SK-N-SH treated with all-trans-retinoic acid at 6 μM for 48 hours (cell line): ENCODE data around the gene CENPO.

Experiments used
- ARNTL ChIP-seq: fragments of 450-650 bp; formaldehyde crosslinking; IDR thresholded peaks from 2 replicates; pipeline ENCODE4 v1.5.0; 2020; ENCODE audit warnings: low read depth, mild to moderate bottlenecking, moderate library complexity, borderline replicate concordance
- RARB ChIP-seq: fragments of 250-450 bp; sonication (Bioruptor Pico); IDR thresholded peaks from 2 replicates; pipeline ENCODE4 v1.8.0; 2021; ENCODE audit warnings: mild to moderate bottlenecking, moderate library complexity
- ZFP3 ChIP-seq: fragments of 250-450 bp; sonication (Bioruptor Pico); IDR thresholded peaks from 2 replicates; pipeline ENCODE4 v1.5.0; 2020; ENCODE audit warnings: mild to moderate bottlenecking, moderate library complexity
- ZFP30 ChIP-seq: fragments of 450-650 bp; formaldehyde crosslinking; IDR thresholded peaks from 2 replicates; pipeline ENCODE4 v1.5.0; 2022; ENCODE audit warnings: mild to moderate bottlenecking, moderate library complexity
- TF ChIP-seq, protein P1 (sequence below): fragments of 250-450 bp; sonication (Bioruptor Pico); IDR thresholded peaks from 2 replicates; pipeline ENCODE4 v1.8.0; 2020; ENCODE audit warnings: mild to moderate bottlenecking, moderate library complexity, borderline replicate concordance

GRCh38 chr2:24866946-24867345 is 73.7 kb downstream of the CENPO start:
- TF ChIP-seq ZFP3 (CRISPR knock-in tag), result no peak
- no peak for TF ChIP-seq ARNTL (CRISPR knock-in tag)
- TF ChIP-seq, protein P1, sequence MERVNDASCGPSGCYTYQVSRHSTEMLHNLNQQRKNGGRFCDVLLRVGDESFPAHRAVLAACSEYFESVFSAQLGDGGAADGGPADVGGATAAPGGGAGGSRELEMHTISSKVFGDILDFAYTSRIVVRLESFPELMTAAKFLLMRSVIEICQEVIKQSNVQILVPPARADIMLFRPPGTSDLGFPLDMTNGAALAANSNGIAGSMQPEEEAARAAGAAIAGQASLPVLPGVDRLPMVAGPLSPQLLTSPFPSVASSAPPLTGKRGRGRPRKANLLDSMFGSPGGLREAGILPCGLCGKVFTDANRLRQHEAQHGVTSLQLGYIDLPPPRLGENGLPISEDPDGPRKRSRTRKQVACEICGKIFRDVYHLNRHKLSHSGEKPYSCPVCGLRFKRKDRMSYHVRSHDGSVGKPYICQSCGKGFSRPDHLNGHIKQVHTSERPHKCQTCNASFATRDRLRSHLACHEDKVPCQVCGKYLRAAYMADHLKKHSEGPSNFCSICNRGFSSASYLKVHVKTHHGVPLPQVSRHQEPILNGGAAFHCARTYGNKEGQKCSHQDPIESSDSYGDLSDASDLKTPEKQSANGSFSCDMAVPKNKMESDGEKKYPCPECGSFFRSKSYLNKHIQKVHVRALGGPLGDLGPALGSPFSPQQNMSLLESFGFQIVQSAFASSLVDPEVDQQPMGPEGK (CRISPR knock-in tag), result no peak
- no peak for TF ChIP-seq RARB (CRISPR knock-in tag)
- no peak for TF ChIP-seq ZFP30 (CRISPR knock-in tag)
